ENCODE measurements around the gene FBXW11.
"Not testable (repeated sequence)": the region's sequence is repeated elsewhere in the genome, so short reads cannot be mapped to it uniquely, and the experiment has no call there.

FBXW11 gene

DNA sequence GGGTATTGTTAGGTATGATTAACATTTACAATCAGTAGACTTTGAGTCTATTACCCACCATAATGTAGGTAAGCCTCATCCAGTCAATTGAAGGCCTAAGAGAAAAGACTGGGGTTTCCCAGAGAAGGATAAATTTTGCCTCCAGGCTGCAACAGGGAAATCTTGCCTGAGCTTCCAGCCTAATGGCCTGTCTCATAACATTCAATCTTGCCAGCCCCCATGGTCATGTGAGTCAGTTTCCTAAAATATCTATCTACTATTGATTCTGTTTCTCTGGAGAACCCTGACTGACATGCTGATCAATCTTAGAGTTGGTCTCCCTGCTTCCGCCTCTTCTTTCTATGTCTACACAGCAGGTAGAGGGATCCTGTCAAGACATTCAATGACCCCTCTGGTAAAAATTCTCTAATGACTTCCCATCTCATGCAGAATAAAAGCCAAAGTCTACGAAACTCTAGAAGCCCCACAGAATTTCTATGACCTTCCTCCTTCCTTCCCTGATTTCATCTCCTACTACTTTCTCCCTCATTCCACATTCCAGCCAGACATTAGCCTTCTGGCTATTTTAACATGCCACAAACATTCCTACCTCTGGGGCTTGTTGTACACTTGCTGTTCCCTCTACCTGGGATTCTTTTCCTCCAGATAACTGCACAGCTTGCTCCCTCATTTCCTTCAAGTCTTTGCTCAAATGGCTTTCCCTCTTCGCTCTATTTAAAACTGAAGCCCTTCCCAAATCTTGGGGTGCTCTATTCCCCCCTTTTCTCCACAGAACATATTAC is 60.2 kb downstream of the FBXW11 start:
- DNase-seq: no peak

DNA sequence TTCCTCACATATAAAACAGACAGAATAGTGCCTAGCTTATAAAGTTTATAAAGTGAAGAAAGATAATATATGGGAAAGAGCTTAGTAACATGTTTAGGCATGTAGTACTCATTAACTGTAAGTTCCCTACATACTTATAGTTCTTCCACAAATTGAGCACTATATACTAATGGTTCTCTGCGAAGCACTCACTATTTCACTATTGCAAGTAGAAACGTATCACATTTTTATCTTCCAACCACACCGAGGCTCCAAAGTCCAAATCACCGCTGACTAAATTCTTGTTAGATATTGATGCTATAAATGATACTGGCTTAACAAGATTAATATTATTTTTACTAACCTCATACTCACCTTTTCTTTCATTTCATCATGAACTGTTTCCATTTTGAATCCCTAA is 61.0 kb downstream of the FBXW11 start:
- DNase-seq: no peak

DNA sequence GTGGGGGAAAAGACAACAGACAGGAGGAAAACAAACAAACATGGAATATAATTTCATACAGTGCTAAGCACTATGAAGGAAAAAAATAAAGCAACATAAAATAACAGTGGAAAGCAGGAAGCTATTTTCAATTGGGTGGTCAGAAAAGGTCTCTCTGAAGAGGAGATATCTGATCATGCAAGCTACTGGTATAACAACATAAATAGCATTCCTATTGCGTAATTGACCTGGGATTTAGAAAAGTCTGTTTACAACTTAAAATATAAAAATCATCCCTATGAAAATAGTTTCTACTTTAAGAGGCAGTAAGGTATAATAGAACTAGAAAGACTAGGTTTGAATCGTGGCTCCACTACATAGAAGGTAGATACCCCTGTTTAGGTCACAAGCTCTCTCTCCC is 61.4 kb downstream of the FBXW11 start:
- DNase-seq: no peak

DNA sequence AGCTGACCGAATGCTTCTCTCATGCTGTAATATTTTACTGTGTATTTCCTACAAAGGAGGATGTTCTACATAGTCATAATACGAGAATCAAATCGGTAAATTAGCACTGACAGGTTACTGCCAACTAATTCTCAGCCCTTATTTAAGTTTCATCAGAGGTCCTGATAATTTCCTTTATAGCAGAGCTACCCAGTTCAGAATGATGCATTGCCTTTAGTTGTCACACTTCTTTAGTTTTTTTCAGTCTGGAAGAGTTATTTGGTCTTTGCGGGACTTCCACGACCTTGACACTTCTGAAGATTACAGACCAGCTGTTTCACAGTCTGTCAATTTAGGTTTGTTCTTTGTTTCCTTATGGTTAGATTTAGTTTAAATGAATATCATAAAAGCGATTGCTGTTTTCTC is 64.3 kb downstream of the FBXW11 start:
- not testable (repeated sequence) for DNase-seq

DNA sequence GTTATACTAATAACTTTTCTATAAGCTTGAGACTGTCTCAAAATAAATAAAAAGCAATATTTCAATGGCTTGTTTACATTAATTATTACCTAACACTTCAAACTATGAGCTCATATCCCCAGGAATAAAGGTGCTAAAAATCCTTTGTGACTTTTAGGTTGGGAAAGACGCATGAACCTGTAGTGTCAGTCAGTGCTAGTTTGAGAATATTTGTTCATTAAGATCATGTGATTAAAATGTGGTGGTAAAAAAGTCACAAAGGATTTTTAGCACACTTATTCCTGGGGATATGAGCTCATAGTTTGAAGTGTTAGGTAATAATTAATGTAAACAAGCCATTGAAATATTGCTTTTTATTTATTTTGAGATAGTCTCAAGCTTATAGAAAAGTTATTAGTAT is 64.8 kb downstream of the FBXW11 start:
- DNase-seq: not testable (repeated sequence)

DNA sequence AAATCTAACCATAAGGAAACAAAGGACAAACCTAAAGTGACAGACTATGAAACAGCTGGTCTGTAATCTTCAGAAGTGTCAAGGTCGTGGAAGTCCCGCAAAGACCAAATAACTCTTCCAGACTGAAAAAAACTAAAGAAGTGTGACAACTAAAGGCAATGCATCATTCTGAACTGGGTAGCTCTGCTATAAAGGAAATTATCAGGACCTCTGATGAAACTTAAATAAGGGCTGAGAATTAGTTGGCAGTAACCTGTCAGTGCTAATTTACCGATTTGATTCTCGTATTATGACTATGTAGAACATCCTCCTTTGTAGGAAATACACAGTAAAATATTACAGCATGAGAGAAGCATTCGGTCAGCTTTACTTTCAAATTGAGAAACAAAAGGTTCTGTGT is 65.2 kb downstream of the FBXW11 start:
- not testable (repeated sequence) for DNase-seq

DNA sequence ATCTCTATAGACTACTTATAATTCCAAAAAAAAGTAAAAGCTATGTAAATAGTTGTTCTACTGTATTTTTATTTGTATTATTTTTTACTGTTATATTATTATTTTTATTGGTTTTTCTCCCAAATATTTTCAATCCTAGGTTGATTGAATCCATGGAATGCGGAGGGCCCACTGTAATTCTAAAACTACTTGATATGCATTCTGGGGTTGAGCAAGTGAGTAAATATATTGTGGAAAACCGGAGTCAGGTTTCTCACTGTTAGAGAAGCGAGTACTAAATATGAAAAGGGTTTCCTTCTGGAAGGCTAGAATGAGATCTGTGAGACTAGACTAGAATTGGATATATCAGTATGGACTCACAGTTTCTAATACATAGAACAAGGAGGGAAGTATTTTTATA is 66.5 kb downstream of the FBXW11 start:
- no peak for DNase-seq

DNA sequence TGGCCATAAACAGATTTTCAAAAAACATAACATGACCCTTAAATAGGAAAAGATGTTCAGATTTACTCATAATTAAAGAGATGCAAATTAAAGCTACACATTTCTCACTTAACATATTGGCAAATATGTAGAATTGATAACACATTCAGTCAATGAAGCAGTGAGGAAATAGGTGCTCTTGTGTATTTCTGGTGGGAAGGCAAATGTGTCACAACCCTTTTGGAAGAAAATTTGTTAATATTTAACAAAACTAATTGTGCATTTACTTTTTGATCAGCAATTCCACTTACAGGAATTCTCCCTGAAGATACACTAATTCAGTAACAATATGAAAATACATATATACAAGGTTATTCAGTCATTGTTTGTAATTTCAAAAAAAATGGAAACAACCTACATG is 68.1 kb downstream of the FBXW11 start:
- no peak for DNase-seq

DNA sequence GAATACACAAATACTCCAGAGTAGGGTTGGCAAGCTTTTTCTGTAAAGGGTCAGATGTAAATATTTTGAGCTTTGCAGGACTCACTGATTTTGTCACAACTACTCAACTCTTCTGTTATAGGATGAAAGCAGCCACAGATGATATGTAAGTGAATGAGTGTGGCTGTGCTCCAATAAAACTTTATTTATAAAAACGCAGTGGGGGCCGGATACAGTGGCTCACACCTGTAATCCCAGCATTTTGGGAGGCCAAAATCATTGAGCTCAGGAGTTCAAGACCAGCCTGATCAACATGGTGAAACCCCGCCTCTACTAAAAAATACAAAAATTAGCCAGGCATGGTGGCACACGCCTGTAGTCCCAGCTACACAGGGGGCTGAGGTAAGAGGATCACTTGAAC is 69.1 kb downstream of the FBXW11 start:
- DNase-seq: no peak

DNA sequence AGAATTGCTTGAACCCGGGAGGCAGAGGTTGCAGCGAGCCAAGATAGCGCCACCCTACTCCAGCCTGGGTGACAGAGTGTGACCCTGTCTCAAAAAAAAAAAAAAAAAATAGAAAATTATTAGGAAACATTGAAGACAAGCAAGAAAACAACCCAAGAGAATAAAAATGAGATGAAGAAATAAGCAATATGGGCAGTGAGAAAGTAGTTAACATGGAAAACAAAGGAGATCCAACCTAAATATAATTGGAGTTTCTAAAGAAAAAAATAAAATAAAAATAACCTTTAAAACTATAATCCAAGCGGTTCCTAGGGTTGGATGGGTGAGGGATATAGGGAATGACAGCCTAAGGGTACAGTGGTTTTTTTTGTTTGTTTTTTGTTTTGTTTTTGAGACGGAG is 71.9 kb downstream of the FBXW11 start:
- DNase-seq: no peak

DNA sequence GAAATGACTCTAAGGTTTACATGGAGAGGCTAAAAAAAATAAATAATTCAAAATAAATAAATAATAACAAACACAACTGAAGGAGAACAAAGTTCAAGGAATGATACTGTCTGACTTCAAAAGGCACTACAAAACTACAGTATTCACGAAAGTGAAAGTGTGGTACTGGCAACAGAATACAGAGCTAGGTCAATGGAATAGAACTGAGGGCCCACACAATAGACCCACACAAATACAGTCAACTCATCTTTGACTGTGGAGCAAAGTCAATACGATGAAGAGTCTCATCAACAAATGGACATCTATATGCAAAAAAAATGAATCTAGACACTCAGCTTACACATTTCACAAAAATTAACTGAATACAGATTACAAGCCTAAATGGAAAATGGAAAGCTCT is 75.3 kb downstream of the FBXW11 start:
- DNase-seq: no peak

DNA sequence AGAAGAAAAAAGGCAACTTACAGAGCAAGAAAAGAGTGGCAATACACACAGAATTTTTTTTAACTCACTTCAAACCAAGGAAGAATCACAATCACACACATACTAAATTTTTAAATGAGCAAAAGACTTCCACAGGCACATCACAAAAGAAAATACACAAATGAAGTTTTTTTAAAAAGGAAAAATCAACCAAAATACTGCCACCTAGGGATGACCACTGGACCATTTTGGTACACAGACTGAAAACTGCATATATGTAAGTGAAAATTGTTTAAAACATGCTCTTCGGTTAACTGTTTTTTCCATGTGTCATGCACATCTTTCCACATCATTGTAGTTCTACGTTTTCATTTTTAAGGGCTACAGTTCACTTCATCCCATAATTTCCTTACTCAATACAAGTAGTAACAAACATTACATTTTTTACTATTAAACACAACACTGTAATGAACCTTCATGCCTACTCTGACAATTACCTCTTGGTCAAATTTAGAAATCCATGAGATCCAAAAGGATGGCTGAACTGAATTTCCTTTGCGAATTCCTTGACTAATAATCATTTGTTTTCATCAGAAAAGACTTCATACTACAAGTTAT is 79.0 kb downstream of the FBXW11 start:
- DNase-seq: no peak

DNA sequence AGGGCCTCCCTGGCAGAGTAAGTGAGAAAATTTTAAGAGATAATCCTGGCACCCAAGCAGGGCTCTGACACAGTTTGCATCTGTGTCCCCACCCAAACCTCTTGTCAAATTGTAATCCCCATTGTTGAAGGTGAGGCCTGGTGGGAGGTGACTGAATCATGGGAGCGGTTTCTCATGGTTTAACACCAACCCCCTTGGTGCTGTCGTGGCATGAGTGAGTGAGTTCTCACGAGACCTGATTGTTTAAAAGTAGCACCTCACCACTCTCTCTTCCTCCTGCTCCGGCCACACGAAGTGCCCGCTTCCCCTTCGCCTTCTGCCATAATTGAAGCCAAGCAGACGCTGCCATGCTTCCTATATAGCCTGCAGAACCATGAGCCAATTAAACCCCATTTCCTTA is 80.1 kb downstream of the FBXW11 start:
- no peak for DNase-seq

DNA sequence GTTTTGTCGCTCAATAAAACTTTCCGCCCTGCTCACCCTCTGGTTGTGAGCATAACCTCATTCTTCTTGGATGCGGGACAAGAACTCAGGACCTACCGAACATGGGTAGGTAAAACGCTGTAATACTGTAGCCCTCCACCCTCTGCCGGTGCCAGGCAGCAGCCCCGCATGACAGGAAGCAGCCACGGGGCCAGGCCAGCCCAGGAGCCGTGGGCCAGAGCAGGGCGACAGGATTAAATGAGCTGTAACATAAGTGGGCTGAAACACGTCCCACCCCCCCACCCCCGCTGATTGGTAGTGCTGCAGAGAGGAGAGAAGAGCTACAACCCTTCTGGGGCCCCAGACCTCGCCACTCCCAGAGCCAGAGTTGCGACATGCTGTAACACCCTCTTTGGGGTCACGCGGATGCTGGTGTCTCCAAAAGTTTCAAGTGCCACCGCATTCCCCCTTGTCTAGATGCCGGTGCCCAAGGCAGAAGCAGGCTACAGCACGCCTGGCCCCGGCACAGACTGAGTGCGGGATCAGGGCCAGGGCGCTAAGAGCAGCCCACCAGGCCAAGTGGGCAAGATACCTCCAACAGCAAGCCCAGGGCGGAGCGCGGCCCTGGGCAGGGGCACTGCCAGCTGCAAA is 81.8 kb downstream of the FBXW11 start:
- no peak for DNase-seq

DNA sequence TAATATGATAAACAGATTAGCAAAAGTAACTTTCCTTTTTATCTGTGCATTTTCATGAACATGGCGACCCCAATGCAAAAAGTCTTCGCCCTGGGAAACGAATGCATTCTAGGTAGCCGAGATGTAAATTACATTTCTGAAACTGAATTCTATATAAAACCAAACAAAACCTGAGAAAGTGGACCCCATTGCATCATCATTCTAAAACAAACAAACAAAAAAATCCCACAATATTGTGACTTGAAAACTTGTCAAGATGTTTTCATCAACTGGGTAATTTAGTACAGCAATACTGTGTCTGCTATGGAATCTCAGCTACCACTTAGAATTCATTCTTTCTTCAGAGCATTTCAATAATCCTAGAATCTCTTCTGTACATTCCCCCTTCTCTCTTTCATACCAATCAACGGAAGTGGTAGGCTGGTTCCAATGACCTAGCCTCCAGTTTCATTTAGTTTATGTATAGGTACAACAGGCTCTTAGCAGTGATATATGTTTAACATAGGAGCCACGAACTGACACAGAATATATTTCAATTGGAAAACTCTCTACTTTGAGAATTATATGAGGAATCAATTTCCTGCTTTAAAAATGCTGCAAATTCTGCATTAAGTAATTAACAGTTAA is 85.6 kb downstream of the FBXW11 start:
- no peak for DNase-seq

DNA sequence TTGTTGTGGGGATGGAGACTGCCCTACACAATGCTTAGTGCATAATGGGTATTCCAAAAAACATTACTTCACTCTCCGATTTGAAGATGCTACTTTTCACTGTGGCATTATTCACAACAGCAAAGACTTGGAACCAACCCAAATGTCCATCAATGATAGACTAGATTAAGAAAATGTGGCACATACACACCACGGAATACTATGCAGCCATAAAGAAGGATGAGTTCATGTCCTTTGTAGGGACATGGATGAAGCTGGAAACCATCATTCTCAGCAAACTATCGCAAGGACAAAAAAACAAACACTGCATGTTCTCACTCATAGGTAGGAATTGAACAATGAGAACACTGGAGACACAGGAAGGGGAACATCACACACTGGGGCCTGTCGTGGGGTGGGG is 90.7 kb downstream of the FBXW11 start:
- not testable (repeated sequence) for DNase-seq

DNA sequence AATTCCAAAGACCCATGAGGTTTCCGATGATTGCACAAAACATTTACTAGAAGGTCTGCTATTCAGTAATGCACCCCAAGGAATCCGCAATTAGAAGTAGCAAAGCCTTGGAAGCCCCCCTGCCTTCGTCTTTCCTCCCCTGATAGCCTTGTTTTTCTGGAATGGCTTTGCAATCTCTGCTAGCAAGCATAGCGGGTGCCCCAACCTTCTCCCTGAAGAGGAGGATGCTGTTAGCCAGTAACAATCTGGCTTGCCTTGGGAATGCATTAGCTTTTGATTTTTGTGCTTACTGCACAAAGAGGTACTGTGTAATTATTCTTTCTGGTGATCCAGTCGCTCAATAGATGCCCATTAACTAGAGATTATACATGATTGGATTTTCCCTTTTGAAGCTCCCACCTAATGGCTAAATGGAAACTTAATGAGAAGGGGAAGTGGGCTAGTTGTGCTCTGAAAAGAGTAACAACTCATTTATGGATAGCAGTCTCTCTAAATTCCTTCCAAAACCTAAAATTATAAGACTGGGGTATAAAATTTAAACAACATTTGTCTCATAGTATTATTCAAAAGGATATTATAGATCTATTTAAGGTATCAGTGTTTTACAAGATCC is 91.6 kb downstream of the FBXW11 start:
- DNase-seq: no peak

DNA sequence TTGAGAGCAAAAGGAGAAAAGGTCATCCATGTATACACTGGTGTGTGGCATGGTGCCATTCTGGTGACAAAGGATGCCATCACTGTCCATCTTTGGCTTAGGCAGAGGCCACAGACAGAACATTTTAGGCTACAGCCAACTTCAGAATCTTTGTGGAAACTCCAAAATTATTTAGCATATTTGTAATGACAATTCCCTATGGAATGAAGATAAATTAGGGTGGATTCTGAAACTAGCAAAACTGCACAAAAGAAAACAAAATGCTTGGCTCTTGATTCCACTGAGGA is 92.5 kb downstream of the FBXW11 start:
- DNase-seq: no peak

DNA sequence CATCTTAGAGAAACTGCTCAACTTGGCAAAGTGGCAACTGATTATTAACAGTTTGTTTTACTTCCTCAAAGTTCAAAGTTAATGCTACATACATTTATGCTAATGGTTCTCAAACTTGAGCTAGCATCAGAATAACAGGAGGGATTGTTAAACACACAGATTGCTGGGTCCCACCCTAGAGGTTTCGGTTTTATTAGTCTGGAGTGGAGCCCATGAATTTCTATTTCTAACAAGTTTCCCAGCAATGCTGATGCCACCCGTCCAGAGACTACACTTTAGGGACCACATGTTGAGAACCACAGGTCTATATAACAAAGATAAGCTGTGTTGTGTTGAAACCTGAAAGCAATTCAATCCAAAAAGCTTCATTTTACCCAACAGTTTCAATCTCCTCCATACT is 95.3 kb downstream of the FBXW11 start:
- no peak for DNase-seq

DNA sequence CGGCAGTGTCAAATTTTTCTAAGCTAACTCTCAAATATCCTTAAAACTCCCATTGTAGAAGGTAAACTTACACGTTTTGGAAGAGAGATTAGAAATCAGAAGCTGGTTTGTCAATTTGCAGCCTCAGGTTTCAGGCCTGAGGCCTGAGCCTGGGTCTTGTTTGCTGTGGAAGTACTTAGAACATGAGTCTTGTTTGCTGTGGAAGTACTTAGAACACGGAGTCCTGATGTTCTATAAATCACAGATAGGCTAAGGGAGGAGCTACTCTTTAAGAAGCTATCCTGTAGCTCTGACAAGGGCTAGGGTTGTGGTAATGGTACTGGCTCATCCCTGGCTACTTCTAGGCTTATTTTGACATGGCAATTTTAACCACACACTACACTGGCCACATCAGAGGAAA is 97.8 kb downstream of the FBXW11 start:
- DNase-seq: no peak

DNA sequence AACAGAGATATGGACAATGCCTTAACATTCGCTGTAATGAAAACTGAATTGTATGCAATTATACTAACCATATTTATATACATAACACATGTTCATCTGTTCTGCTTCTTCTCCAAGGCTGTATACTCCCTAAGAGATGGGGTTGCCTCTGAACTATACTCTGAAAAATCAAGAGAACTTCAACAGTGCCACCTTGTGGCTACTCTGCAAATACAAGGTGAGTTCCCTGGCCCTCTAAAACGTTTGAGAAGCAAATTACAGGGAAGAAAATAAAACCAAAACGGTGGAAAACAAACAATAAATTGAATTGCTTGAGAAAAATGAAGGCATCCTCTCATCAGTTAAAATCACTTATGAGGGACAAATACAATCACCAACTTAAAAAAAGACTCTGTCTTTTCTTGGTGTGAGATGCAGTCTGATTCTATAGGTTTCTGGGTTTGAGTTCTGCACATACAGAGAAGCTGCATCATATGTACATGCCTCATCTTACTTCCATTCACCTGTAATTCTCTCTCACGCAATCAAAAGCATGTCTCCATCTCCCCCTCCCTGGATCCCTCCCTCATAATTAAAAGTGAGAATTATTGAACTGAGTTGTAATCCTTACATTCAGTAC is 98.6 kb downstream of the FBXW11 start:
- DNase-seq: no peak

DNA sequence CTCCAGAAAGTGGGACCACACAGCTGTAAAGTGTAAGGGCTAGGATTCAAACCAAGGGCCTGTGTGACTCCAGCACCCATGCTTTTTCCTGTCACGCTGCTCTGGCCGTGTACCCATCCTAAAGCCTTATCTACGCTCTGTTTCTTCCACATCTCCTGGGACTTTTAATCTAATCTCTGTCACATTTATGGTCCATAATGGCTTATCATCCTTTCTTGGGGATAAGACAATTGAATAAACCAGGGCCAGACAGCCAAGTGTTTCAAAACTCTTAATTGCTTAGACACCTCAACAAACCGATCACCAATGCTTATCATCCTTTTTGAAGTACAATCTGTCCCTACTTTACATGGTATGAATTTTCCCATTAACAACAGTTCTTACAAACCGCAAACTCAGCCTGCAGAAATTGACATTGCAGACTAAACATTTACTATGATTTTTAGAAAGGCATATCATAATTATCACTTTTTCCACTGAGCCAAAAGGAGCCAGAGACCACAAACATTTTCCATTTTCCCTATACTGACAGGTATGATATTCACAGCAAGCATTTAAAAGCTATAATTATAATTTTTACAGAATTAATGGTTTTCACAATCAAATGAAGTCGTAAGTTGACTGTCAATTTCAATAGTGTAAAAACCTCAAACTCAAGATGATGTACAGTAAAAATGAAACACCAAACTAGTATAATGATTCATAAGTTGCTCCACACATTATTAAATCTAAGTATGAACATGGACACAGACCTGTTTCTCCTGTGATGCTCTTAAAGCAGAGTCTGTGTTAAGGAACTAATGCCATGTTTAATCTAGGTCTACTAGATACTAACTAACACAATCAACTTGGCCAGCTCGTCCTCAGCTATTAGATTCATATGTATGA is 99.5 kb downstream of the FBXW11 start:
- no peak for DNase-seq
